ENCODE measurements around the gene CISD2. TPM values are rescaled to one million over a fixed set of nuclear protein-coding genes. Genes with fewer than 3 reads are reported as not detected.

CISD2 gene
- total and polyA plus RNA-seq, 2 donors (not counting 1 experiment from before 2014, with no cell fraction given), result 30.8 to 46.2 TPM

GRCh38 chr4:102850370-102850769 lies 18.4 kb upstream of the CISD2 start:
- H3K9me3 ChIP-seq (ENCODE audit: control insufficient read depth, insufficient read depth, low read depth, low read length), result no peaks in the 10 kb centered on the region

GRCh38 chr4:102858828-102859464 lies 9.8 kb upstream of the CISD2 start:
- Histone ChIP-seq H3K36me3 (ENCODE audit: control insufficient read depth, insufficient read depth, low read length) (no peaks in the 10 kb centered on the region), H3K9me3 (ENCODE audit: control insufficient read depth, insufficient read depth, low read depth, low read length) (no peaks in the 10 kb centered on the region), H3K4me2 (ENCODE audit: extremely low read depth, insufficient read depth, low read length) (no peak overlapping the region), H3K27ac (ENCODE audit: insufficient read depth, low read length) (no peak overlapping the region), H3K79me2 (ENCODE audit: control insufficient read depth, insufficient read depth, low read length) (no peaks in the 10 kb centered on the region), H3K4me1 (ENCODE audit: control insufficient read depth, extremely low read depth, insufficient read depth, low read length) (no peaks in the 10 kb centered on the region), H3K4me3 (replicated peaks in 1 of 4; ENCODE audit: control extremely low read depth in 1 of 4, insufficient read depth in 1 of 4, low read depth in 3 of 4, low read length in 4 of 4) (no peak overlapping the region), H3K27me3 (ENCODE audit: control insufficient read depth, insufficient read depth, low read length) (no peaks in the 10 kb centered on the region), H2AFZ (ENCODE audit: low read length) (no peak overlapping the region), H3K9ac (ENCODE audit: insufficient read depth, low read length) (no peak overlapping the region), H4K20me1 (ENCODE audit: control insufficient read depth, extremely low read depth, insufficient read depth, low read length) (no peaks in the 10 kb centered on the region)
- TF ChIP-seq, protein P1, sequence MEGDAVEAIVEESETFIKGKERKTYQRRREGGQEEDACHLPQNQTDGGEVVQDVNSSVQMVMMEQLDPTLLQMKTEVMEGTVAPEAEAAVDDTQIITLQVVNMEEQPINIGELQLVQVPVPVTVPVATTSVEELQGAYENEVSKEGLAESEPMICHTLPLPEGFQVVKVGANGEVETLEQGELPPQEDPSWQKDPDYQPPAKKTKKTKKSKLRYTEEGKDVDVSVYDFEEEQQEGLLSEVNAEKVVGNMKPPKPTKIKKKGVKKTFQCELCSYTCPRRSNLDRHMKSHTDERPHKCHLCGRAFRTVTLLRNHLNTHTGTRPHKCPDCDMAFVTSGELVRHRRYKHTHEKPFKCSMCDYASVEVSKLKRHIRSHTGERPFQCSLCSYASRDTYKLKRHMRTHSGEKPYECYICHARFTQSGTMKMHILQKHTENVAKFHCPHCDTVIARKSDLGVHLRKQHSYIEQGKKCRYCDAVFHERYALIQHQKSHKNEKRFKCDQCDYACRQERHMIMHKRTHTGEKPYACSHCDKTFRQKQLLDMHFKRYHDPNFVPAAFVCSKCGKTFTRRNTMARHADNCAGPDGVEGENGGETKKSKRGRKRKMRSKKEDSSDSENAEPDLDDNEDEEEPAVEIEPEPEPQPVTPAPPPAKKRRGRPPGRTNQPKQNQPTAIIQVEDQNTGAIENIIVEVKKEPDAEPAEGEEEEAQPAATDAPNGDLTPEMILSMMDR (conservative IDR thresholded peaks at IDR 0.05 in 1 of 2, IDR thresholded peaks at IDR 0.05 in 1 of 2; ENCODE audit: low read depth in 1 of 2, low read length in 2 of 2), result no peak
- no peak for TF ChIP-seq EZH2 (IDR thresholded peaks at IDR 0.05; ENCODE audit: low read length, missing control alignments)
- no peak for DNase-seq (ENCODE audit: low read depth in 2 of 2)

More at GRCh38 chr4:102850370-102850769, 18.4 kb upstream of the CISD2 start:
- DNase-seq (ENCODE audit: low read depth in 2 of 2), result no peak
- Histone ChIP-seq H3K4me3 (replicated peaks in 1 of 4; ENCODE audit: control extremely low read depth in 1 of 4, insufficient read depth in 1 of 4, low read depth in 3 of 4, low read length in 4 of 4) (no peak overlapping the region), H3K36me3 (ENCODE audit: control insufficient read depth, insufficient read depth, low read length) (no peaks in the 10 kb centered on the region), H3K9ac (ENCODE audit: insufficient read depth, low read length) (no peak overlapping the region), H3K27ac (ENCODE audit: insufficient read depth, low read length) (no peak overlapping the region), H3K4me1 (ENCODE audit: control insufficient read depth, extremely low read depth, insufficient read depth, low read length) (no peaks in the 10 kb centered on the region), H2AFZ (ENCODE audit: low read length) (no peak overlapping the region), H3K79me2 (ENCODE audit: control insufficient read depth, insufficient read depth, low read length) (no peaks in the 10 kb centered on the region), H3K27me3 (ENCODE audit: control insufficient read depth, insufficient read depth, low read length) (no peaks in the 10 kb centered on the region), H4K20me1 (ENCODE audit: control insufficient read depth, extremely low read depth, insufficient read depth, low read length) (no peaks in the 10 kb centered on the region), H3K4me2 (ENCODE audit: extremely low read depth, insufficient read depth, low read length) (no peak overlapping the region)
- TF ChIP-seq, protein P1 (conservative IDR thresholded peaks at IDR 0.05 in 1 of 2, IDR thresholded peaks at IDR 0.05 in 1 of 2; ENCODE audit: low read depth in 1 of 2, low read length in 2 of 2), result no peak
- TF ChIP-seq EZH2 (IDR thresholded peaks at IDR 0.05; ENCODE audit: low read length, missing control alignments), result no peak

- H2AFZ ChIP-seq (ENCODE audit: low read length), result no peak overlapping the region
- TF ChIP-seq, protein P1 (conservative IDR thresholded peaks at IDR 0.05 in 1 of 2, IDR thresholded peaks at IDR 0.05 in 1 of 2; ENCODE audit: low read depth in 1 of 2, low read length in 2 of 2), result no peak
- TF ChIP-seq EZH2 (IDR thresholded peaks at IDR 0.05; ENCODE audit: low read length, missing control alignments), result no peak
- no peak for DNase-seq (ENCODE audit: low read depth in 2 of 2)
- H3K9me3 ChIP-seq (ENCODE audit: control insufficient read depth, insufficient read depth, low read depth, low read length), result no peaks in the 10 kb centered on the region
- H3K4me2 ChIP-seq (ENCODE audit: extremely low read depth, insufficient read depth, low read length), result no peak overlapping the region
- no peak overlapping the region for H3K9ac ChIP-seq (ENCODE audit: insufficient read depth, low read length)
- no peaks in the 10 kb centered on the region for H4K20me1 ChIP-seq (ENCODE audit: control insufficient read depth, extremely low read depth, insufficient read depth, low read length)
- no peaks in the 10 kb centered on the region for H3K4me1 ChIP-seq (ENCODE audit: control insufficient read depth, extremely low read depth, insufficient read depth, low read length)
- H3K4me3 ChIP-seq (replicated peaks in 1 of 4; ENCODE audit: control extremely low read depth in 1 of 4, insufficient read depth in 1 of 4, low read depth in 3 of 4, low read length in 4 of 4), result no peak overlapping the region
- no peaks in the 10 kb centered on the region for H3K27me3 ChIP-seq (ENCODE audit: control insufficient read depth, insufficient read depth, low read length)
- no peaks in the 10 kb centered on the region for H3K79me2 ChIP-seq (ENCODE audit: control insufficient read depth, insufficient read depth, low read length)
- no peaks in the 10 kb centered on the region for H3K36me3 ChIP-seq (ENCODE audit: control insufficient read depth, insufficient read depth, low read length)
- no peak overlapping the region for H3K27ac ChIP-seq (ENCODE audit: insufficient read depth, low read length)
Measured at GRCh38 chr4:102860611-102861324, 8.0 kb upstream of the CISD2 start.

All from fibroblast of lung (primary cell).